ENCODE measurements around the gene SYT7. TPM values are rescaled to one million over a fixed set of nuclear protein-coding genes. Genes with fewer than 3 reads are reported as not detected.

The SYT7 gene
- total RNA-seq, 1 experiment from 2014 or later: 25.2 TPM

DNA sequence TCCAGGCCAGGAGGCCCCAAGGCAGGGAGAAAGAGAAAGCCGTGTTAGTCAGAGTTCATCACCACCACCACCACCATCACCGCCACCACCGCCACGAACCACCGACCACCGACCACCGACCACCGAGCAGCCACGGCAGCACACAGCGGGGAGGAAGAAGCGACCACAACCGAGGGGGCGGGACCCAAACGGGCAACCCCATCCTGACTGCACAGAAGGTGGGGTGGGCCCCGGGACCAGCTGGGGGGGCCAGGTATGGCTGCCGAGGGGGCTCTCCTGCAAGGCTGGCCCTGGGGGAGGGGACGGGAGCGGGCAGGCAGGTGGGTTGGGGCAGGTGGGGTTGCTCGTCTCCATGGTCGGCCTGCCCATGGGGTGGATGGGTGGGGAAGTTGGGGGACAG lies 34.2 kb downstream of the SYT7 start:
- no peak overlapping the region for H3K27ac Mint-ChIP-seq (ENCODE audit: low read depth, unreplicated experiment)
- H3K27me3 Mint-ChIP-seq (ENCODE audit: insufficient read depth, unreplicated experiment): no peaks in the 10 kb centered on the region
- TF ChIP-seq, protein P1, sequence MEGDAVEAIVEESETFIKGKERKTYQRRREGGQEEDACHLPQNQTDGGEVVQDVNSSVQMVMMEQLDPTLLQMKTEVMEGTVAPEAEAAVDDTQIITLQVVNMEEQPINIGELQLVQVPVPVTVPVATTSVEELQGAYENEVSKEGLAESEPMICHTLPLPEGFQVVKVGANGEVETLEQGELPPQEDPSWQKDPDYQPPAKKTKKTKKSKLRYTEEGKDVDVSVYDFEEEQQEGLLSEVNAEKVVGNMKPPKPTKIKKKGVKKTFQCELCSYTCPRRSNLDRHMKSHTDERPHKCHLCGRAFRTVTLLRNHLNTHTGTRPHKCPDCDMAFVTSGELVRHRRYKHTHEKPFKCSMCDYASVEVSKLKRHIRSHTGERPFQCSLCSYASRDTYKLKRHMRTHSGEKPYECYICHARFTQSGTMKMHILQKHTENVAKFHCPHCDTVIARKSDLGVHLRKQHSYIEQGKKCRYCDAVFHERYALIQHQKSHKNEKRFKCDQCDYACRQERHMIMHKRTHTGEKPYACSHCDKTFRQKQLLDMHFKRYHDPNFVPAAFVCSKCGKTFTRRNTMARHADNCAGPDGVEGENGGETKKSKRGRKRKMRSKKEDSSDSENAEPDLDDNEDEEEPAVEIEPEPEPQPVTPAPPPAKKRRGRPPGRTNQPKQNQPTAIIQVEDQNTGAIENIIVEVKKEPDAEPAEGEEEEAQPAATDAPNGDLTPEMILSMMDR (IDR thresholded peaks at IDR 0.05; ENCODE audit: unreplicated experiment): no peak
- no peak overlapping the region for H3K4me3 Mint-ChIP-seq (ENCODE audit: unreplicated experiment)
- peaks cover 21% of the 10 kb centered on the region for H3K4me1 Mint-ChIP-seq (ENCODE audit: insufficient read depth, unreplicated experiment)
- POLR2A ChIA-PET: no interaction called here
- CTCF ChIA-PET: interaction anchor here (0.5 to 0.7 kb wide), 2 partner anchors 81 to 111 kb away, joined by 3 read pairs; no protein-coding TSS in a partner anchor
- peaks cover 7% of the 10 kb centered on the region for H3K9me3 Mint-ChIP-seq (ENCODE audit: unreplicated experiment)
- no peak for DNase-seq (ENCODE audit: unreplicated experiment)
- BruUV-seq (replicated peaks): no TSS peak
- H3K36me3 Mint-ChIP-seq (ENCODE audit: insufficient read depth, unreplicated experiment): no peaks in the 10 kb centered on the region
- intact Hi-C loops (cut with micrococcal nuclease): no loop called here

DNA sequence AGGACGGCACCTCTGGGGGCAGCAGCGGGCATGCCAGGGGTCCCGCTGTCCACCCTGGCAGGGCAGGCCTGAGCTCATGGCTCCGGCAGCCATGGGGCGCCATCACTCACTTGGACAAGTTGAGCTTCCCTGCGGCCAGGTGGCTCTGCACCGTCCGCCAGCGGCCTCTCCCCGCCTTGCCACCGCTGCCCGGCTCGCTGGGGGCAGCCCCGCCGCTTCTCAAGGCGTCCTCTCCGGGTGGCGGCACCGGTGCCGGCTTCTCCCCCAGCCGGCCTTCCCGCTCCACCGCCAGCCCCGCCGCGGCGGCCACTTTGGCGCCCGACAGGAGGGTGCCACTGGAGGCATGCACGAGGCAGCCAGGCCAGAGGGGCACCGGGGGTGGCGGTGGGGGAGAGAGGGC lies 35.0 kb downstream of the SYT7 start:
- ChIA-PET CTCF (interaction anchor here (0.6 to 1.9 kb wide), 6 partner anchors 8 to 242 kb away, joined by 3 to 11 read pairs (median 4); no protein-coding TSS in a partner anchor), POLR2A (no interaction called here)
- intact Hi-C loops (cut with micrococcal nuclease): no loop called here
- H3K9me3 Mint-ChIP-seq (ENCODE audit: unreplicated experiment): peaks cover 7% of the 10 kb centered on the region
- H3K36me3 Mint-ChIP-seq (ENCODE audit: insufficient read depth, unreplicated experiment): no peaks in the 10 kb centered on the region
- no peak for DNase-seq (ENCODE audit: unreplicated experiment)
- H3K27ac Mint-ChIP-seq (ENCODE audit: low read depth, unreplicated experiment): no peak overlapping the region
- H3K4me3 Mint-ChIP-seq (ENCODE audit: unreplicated experiment): no peak overlapping the region
- no peaks in the 10 kb centered on the region for H3K27me3 Mint-ChIP-seq (ENCODE audit: insufficient read depth, unreplicated experiment)
- H3K4me1 Mint-ChIP-seq (ENCODE audit: insufficient read depth, unreplicated experiment): peaks cover 19% of the 10 kb centered on the region
- no TSS peak for BruUV-seq (replicated peaks)
- TF ChIP-seq, protein P1 (IDR thresholded peaks at IDR 0.05; ENCODE audit: unreplicated experiment): no peak

DNA sequence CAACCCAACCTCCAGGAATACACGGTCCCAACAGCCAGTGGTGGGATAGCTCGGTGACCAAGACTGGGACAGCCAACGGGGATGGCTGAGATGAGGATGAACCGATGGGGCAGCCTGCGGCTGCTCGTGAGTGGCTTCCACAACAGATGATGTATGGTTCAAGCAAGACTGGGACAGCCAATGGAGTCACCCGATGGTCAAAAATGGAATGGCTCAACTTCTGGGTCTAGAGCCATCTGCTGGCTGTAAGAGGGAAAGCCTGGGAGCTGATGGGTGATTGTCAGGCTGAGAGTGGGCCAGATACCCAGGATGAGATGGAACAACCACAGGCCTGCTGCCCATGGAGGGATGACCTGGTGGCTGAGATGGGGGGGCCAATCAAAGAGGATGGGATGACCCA lies 35.5 kb downstream of the SYT7 start:
- CTCF ChIA-PET: interaction anchor here (0.6 to 1.9 kb wide), 11 partner anchors 8 to 242 kb away, joined by 3 to 11 read pairs (median 3); no protein-coding TSS in a partner anchor
- no peak overlapping the region for H3K27ac Mint-ChIP-seq (ENCODE audit: low read depth, unreplicated experiment)
- peaks cover 7% of the 10 kb centered on the region for H3K9me3 Mint-ChIP-seq (ENCODE audit: unreplicated experiment)
- intact Hi-C loops (cut with micrococcal nuclease): no loop called here
- BruUV-seq (replicated peaks): no TSS peak
- no peak overlapping the region for H3K4me3 Mint-ChIP-seq (ENCODE audit: unreplicated experiment)
- no peaks in the 10 kb centered on the region for H3K27me3 Mint-ChIP-seq (ENCODE audit: insufficient read depth, unreplicated experiment)
- H3K36me3 Mint-ChIP-seq (ENCODE audit: insufficient read depth, unreplicated experiment): no peaks in the 10 kb centered on the region
- H3K4me1 Mint-ChIP-seq (ENCODE audit: insufficient read depth, unreplicated experiment): peaks cover 19% of the 10 kb centered on the region
- no peak for DNase-seq (ENCODE audit: unreplicated experiment)
- TF ChIP-seq, protein P1 (IDR thresholded peaks at IDR 0.05; ENCODE audit: unreplicated experiment): peak; percentile 31
- POLR2A ChIA-PET: interaction anchor here (0.6 to 0.9 kb wide), 2 partner anchors 19 to 359 kb away, joined by 3 to 4 read pairs; no protein-coding TSS in a partner anchor

DNA sequence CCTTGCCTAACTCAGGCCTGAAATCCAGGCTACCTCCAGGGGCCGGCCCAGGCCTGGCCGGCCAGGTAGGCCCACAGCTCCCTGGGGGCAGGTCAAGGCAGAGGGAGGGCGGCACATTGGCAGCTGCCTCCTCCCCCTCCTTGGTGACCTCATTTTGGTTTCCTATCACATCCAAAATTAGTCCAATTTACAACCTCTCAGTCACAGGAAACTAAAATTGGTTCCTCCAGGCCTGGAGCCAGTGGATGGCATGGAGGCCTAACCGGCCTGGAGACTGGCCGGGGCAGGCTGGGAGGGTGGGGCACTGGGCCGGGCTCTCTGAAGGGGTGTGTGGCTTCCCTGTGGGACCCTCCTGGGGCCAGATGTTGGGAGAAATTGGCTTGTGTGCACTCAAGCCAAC lies 36.4 kb downstream of the SYT7 start:
- Mint-ChIP-seq H3K4me1 (ENCODE audit: insufficient read depth, unreplicated experiment) (peaks cover 19% of the 10 kb centered on the region), H3K9me3 (ENCODE audit: unreplicated experiment) (peaks cover 7% of the 10 kb centered on the region), H3K4me3 (ENCODE audit: unreplicated experiment) (no peak overlapping the region), H3K36me3 (ENCODE audit: insufficient read depth, unreplicated experiment) (no peaks in the 10 kb centered on the region), H3K27ac (ENCODE audit: low read depth, unreplicated experiment) (no peak overlapping the region), H3K27me3 (ENCODE audit: insufficient read depth, unreplicated experiment) (no peaks in the 10 kb centered on the region)
- DNase-seq (ENCODE audit: unreplicated experiment): no peak
- POLR2A ChIA-PET: interaction anchor here (0.9 kb wide), 1 partner anchor 20 kb away, joined by 4 read pairs; no protein-coding TSS in a partner anchor
- intact Hi-C loops (cut with micrococcal nuclease): no loop called here
- no TSS peak for BruUV-seq (replicated peaks)
- CTCF ChIA-PET: interaction anchor here (0.5 to 1.9 kb wide), 7 partner anchors 12 to 576 kb away, joined by 3 to 11 read pairs (median 3); no protein-coding TSS in a partner anchor
- TF ChIP-seq, protein P1 (IDR thresholded peaks at IDR 0.05; ENCODE audit: unreplicated experiment): no peak

Data from MCF 10A (cell line).